HL-60 (cell line): Measurements from ENCODE around the gene GRAMD2A.

Experiments
- DNase-seq, 2 experiments: peaks; one replicate each; pipeline ENCODE4 v3.0.0-alpha.2; 2010 to 2020; ENCODE audit warnings: low read depth in 1 of 2, low spot score in 1 of 2
- H3K27ac ChIP-seq: fragments of 250-450 bp; sonication (Bioruptor Pico); replicated peaks from 2 replicates; pipeline ENCODE4 v1.5.1; 2020; ENCODE audit warnings: mild to moderate bottlenecking, moderate library complexity
- H3K27me3 ChIP-seq: fragments of 250-450 bp; sonication (Bioruptor Pico); 2 replicates; pipeline ENCODE4 v1.5.1; 2021; ENCODE audit warnings: mild to moderate bottlenecking, moderate library complexity; ENCODE audit not compliant: insufficient read depth, poor library complexity, severe bottlenecking
- H3K4me3 ChIP-seq: replicated peaks from 2 replicates; pipeline ENCODE4 v1.5.1; 2011; ENCODE audit warnings: mild to moderate bottlenecking, control low read depth, low read length; ENCODE audit not compliant: insufficient read depth
- GABPA ChIP-seq: IDR thresholded peaks from 2 replicates; pipeline ENCODE4 v1.6.1; 2012; ENCODE audit warnings: low read depth
- POLR2AphosphoS5 ChIP-seq: IDR thresholded peaks from 2 replicates; pipeline ENCODE4 v1.6.1; 2012; ENCODE audit warnings: low read depth
- SPI1 ChIP-seq: IDR thresholded peaks from 2 replicates; pipeline ENCODE4 v1.6.1; 2012; ENCODE audit warnings: low read depth, mild to moderate bottlenecking, borderline replicate concordance
- TF ChIP-seq, protein P1 (sequence below): IDR thresholded peaks from 2 replicates; pipeline ENCODE4 v1.6.1; 2012; ENCODE audit warnings: low read depth; ENCODE audit not compliant: insufficient replicate concordance
- TF ChIP-seq, protein P2 (sequence below): IDR thresholded peaks from one replicate; pipeline ENCODE4 v1.5.1; 2011; ENCODE audit warnings: low read length, control low read depth, inconsistent platforms; ENCODE audit not compliant: insufficient read depth

The GRAMD2A gene

DNA sequence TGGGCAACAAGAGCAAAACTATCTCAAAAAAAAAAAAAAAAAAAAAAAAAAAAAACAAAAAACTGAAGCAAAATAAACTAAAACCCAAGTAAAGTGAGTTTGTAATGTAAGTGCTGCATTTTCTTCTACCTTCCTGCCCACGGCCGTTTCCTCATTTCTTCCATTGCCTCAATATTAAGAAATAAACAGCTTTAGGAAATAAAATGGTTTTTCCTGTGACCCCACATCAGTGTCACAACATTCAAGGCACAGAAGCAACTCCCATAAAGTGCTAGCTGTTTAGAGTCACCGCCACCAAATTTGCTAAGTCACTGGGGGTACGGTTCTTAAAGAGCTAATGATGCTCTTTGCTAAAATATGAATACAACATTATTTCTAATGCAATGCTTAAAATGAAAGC is 30.1 kb upstream of the GRAMD2A start:
- DNase-seq, result peak; percentile 72 to 84

DNA sequence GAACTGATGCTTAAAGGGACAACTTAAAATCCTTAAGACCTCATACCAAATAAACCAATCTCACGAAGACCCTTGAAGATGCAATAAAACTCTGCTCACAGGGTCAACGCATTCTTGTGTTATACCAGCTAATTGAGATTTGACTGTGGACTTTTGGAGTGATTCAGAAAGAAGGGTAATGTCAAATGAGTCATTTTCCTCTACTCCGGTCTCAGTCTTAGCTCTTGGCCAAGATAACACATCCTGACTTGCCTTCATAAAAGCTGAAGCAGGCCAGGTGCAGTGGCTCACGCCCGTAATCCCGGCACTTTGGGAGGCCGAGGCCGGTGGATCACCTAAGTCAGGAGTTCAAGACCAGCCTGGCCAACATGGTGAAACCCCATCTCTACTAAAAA is 29.6 kb upstream of the GRAMD2A start:
- Histone ChIP-seq H3K27ac (peak overlapping the region; percentile 95), H3K4me3 (peak overlapping the region; percentile 85), H3K27me3 (no peaks in the 10 kb centered on the region)
- no peak for TF ChIP-seq GABPA
- TF ChIP-seq POLR2AphosphoS5, result no peak
- TF ChIP-seq, protein P1, sequence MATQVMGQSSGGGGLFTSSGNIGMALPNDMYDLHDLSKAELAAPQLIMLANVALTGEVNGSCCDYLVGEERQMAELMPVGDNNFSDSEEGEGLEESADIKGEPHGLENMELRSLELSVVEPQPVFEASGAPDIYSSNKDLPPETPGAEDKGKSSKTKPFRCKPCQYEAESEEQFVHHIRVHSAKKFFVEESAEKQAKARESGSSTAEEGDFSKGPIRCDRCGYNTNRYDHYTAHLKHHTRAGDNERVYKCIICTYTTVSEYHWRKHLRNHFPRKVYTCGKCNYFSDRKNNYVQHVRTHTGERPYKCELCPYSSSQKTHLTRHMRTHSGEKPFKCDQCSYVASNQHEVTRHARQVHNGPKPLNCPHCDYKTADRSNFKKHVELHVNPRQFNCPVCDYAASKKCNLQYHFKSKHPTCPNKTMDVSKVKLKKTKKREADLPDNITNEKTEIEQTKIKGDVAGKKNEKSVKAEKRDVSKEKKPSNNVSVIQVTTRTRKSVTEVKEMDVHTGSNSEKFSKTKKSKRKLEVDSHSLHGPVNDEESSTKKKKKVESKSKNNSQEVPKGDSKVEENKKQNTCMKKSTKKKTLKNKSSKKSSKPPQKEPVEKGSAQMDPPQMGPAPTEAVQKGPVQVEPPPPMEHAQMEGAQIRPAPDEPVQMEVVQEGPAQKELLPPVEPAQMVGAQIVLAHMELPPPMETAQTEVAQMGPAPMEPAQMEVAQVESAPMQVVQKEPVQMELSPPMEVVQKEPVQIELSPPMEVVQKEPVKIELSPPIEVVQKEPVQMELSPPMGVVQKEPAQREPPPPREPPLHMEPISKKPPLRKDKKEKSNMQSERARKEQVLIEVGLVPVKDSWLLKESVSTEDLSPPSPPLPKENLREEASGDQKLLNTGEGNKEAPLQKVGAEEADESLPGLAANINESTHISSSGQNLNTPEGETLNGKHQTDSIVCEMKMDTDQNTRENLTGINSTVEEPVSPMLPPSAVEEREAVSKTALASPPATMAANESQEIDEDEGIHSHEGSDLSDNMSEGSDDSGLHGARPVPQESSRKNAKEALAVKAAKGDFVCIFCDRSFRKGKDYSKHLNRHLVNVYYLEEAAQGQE, result no peak
- TF ChIP-seq SPI1, result no peak
- TF ChIP-seq, protein P2, sequence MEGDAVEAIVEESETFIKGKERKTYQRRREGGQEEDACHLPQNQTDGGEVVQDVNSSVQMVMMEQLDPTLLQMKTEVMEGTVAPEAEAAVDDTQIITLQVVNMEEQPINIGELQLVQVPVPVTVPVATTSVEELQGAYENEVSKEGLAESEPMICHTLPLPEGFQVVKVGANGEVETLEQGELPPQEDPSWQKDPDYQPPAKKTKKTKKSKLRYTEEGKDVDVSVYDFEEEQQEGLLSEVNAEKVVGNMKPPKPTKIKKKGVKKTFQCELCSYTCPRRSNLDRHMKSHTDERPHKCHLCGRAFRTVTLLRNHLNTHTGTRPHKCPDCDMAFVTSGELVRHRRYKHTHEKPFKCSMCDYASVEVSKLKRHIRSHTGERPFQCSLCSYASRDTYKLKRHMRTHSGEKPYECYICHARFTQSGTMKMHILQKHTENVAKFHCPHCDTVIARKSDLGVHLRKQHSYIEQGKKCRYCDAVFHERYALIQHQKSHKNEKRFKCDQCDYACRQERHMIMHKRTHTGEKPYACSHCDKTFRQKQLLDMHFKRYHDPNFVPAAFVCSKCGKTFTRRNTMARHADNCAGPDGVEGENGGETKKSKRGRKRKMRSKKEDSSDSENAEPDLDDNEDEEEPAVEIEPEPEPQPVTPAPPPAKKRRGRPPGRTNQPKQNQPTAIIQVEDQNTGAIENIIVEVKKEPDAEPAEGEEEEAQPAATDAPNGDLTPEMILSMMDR, result no peak
- peak; percentile 31 to 32 for DNase-seq

More for the DNA sequence above, 30.1 kb upstream of the GRAMD2A start:
- Histone ChIP-seq H3K27ac (peak overlapping the region; percentile 95), H3K27me3 (no peaks in the 10 kb centered on the region), H3K4me3 (peak overlapping the region; percentile 85)
- peak; percentile 74; the same call in 1 of the 2 replicates for TF ChIP-seq SPI1
- TF ChIP-seq, protein P2, result no peak
- TF ChIP-seq GABPA, result peak; percentile 29; the same call in 1 of the 2 replicates
- peak; percentile 57 for TF ChIP-seq POLR2AphosphoS5
- TF ChIP-seq, protein P1, result no peak

DNA sequence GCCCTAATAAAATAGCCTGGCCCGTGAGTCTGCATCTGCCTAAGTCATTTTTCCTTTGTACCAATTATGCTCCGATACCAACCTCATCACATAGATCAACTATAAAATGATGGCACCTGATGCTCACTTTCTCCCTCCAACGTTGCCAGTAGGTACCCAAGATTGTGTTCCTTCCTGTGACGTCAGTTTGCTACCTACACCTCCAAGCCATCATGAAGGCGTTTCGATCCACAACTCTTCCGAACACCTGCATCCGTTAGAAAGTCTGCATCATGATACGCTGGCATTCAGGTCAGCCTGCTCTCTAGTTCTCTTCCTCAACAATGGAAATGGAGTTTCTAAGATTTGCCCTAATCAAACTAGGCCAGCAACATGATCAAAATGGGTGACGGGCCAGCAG is 25.7 kb upstream of the GRAMD2A start:
- Histone ChIP-seq H3K4me3 (no peak overlapping the region), H3K27me3 (no peaks in the 10 kb centered on the region), H3K27ac (no peak overlapping the region)
- DNase-seq, result peak in 1 of 2 experiments; percentile 17
- TF ChIP-seq, protein P1, result no peak
- no peak for TF ChIP-seq SPI1
- peak; percentile 52; the same call in 1 of the 2 replicates for TF ChIP-seq POLR2AphosphoS5
